ENCODE measurements around the gene LUZP1. TPM values are rescaled to one million over a fixed set of nuclear protein-coding genes. Genes with fewer than 3 reads are reported as not detected.
A peak's percentile ranks its signal among the peaks of the same experiment; 100 is the strongest.

Gene LUZP1
- total and polyA plus RNA-seq, 2 donors (not counting 1 experiment from before 2014, with no cell fraction given) = 18.8 to 27.2 TPM

DNA sequence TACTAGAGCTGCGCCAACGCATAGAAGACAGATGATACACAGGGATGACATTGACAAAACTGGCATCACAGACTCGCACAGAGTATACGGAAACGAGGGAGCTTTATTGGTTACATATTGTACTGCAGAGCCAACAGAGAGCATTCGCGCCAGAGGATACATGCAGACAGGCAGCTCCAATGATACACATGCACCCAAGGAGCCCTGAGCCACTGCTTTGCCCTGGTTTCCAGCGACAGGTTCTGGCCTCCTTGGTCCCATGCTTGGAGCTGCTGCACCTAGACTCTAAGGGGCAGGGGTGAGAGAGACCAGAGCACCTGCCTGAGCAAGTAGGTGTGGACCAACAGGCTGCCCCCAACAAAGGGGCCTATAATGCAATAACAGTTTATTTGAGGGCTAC, 83.8 kb downstream of the LUZP1 start:
- DNase-seq (ENCODE audit: low read depth in 2 of 2) = no peak
- H3K9me3 ChIP-seq (ENCODE audit: control insufficient read depth, insufficient read depth, low read depth, low read length) = no peaks in the 10 kb centered on the region
- H3K27me3 ChIP-seq (ENCODE audit: control insufficient read depth, insufficient read depth, low read length) = no peaks in the 10 kb centered on the region
- no peaks in the 10 kb centered on the region for H4K20me1 ChIP-seq (ENCODE audit: control insufficient read depth, extremely low read depth, insufficient read depth, low read length)
- no peak for TF ChIP-seq EZH2 (IDR thresholded peaks at IDR 0.05; ENCODE audit: low read length, missing control alignments)
- TF ChIP-seq, protein P1, sequence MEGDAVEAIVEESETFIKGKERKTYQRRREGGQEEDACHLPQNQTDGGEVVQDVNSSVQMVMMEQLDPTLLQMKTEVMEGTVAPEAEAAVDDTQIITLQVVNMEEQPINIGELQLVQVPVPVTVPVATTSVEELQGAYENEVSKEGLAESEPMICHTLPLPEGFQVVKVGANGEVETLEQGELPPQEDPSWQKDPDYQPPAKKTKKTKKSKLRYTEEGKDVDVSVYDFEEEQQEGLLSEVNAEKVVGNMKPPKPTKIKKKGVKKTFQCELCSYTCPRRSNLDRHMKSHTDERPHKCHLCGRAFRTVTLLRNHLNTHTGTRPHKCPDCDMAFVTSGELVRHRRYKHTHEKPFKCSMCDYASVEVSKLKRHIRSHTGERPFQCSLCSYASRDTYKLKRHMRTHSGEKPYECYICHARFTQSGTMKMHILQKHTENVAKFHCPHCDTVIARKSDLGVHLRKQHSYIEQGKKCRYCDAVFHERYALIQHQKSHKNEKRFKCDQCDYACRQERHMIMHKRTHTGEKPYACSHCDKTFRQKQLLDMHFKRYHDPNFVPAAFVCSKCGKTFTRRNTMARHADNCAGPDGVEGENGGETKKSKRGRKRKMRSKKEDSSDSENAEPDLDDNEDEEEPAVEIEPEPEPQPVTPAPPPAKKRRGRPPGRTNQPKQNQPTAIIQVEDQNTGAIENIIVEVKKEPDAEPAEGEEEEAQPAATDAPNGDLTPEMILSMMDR (conservative IDR thresholded peaks at IDR 0.05 in 1 of 2, IDR thresholded peaks at IDR 0.05 in 1 of 2; ENCODE audit: low read depth in 1 of 2, low read length in 2 of 2) = no peak
- no peak overlapping the region for H2AFZ ChIP-seq (ENCODE audit: low read length)
- H3K4me2 ChIP-seq (ENCODE audit: extremely low read depth, insufficient read depth, low read length) = no peak overlapping the region
- H3K79me2 ChIP-seq (ENCODE audit: control insufficient read depth, insufficient read depth, low read length) = no peaks in the 10 kb centered on the region
- H3K9ac ChIP-seq (ENCODE audit: insufficient read depth, low read length) = no peak overlapping the region
- H3K27ac ChIP-seq (ENCODE audit: insufficient read depth, low read length) = no peak overlapping the region
- peaks cover 31% of the 10 kb centered on the region for H3K36me3 ChIP-seq (ENCODE audit: control insufficient read depth, insufficient read depth, low read length)
- no peaks in the 10 kb centered on the region for H3K4me1 ChIP-seq (ENCODE audit: control insufficient read depth, extremely low read depth, insufficient read depth, low read length)
- H3K4me3 ChIP-seq (replicated peaks in 1 of 4; ENCODE audit: control extremely low read depth in 1 of 4, insufficient read depth in 1 of 4, low read depth in 3 of 4, low read length in 4 of 4) = no peak overlapping the region

DNA sequence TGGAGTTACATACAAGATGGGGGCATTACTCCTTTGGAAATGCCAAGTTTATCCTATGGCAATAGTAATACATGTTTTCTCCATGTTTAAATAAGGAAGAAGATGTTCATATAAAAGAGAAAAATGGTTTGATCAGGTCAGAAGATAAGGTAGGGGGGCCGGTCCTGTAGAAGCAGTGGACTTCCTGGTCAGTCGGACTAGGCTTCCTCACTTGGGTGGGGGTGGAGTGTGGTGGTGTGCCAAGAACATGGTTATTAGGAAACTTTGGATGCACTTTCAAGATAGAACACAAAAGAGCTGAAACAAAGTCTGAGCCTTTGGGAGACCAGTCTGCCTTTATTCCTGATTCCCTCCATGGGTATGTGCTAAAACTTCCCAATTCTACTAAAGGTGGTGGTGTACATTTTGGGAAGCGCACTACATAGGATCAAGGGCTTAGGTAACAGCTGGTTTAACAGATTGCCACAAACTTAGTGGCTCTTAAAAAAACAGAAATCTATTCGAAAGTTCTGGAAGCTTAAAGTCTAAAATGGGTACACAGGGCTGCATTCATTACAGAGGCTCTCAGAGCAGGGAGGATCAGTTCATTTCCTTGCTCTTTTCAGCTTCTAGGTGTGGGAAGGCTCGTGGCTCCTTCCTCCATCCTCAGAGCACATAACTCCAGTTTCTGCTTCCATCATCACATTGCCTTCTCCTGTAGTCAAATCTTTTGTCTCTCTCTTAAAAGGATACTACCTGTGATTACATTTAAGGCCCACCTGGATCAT, 84.8 kb downstream of the LUZP1 start:
- TF ChIP-seq EZH2 (IDR thresholded peaks at IDR 0.05; ENCODE audit: low read length, missing control alignments) = no peak
- TF ChIP-seq, protein P1 (conservative IDR thresholded peaks at IDR 0.05 in 1 of 2, IDR thresholded peaks at IDR 0.05 in 1 of 2; ENCODE audit: low read depth in 1 of 2, low read length in 2 of 2) = no peak
- Histone ChIP-seq H3K4me1 (ENCODE audit: control insufficient read depth, extremely low read depth, insufficient read depth, low read length) (no peaks in the 10 kb centered on the region), H3K4me3 (replicated peaks in 1 of 4; ENCODE audit: control extremely low read depth in 1 of 4, insufficient read depth in 1 of 4, low read depth in 3 of 4, low read length in 4 of 4) (no peak overlapping the region), H3K4me2 (ENCODE audit: extremely low read depth, insufficient read depth, low read length) (no peak overlapping the region), H4K20me1 (ENCODE audit: control insufficient read depth, extremely low read depth, insufficient read depth, low read length) (no peaks in the 10 kb centered on the region), H3K27ac (ENCODE audit: insufficient read depth, low read length) (no peak overlapping the region), H3K9me3 (ENCODE audit: control insufficient read depth, insufficient read depth, low read depth, low read length) (no peaks in the 10 kb centered on the region), H2AFZ (ENCODE audit: low read length) (no peak overlapping the region), H3K9ac (ENCODE audit: insufficient read depth, low read length) (no peak overlapping the region), H3K79me2 (ENCODE audit: control insufficient read depth, insufficient read depth, low read length) (no peaks in the 10 kb centered on the region), H3K36me3 (ENCODE audit: control insufficient read depth, insufficient read depth, low read length) (peaks cover 34% of the 10 kb centered on the region), H3K27me3 (ENCODE audit: control insufficient read depth, insufficient read depth, low read length) (no peaks in the 10 kb centered on the region)
- DNase-seq (ENCODE audit: low read depth in 2 of 2) = peak in 1 of 2 donors; percentile 25

DNA sequence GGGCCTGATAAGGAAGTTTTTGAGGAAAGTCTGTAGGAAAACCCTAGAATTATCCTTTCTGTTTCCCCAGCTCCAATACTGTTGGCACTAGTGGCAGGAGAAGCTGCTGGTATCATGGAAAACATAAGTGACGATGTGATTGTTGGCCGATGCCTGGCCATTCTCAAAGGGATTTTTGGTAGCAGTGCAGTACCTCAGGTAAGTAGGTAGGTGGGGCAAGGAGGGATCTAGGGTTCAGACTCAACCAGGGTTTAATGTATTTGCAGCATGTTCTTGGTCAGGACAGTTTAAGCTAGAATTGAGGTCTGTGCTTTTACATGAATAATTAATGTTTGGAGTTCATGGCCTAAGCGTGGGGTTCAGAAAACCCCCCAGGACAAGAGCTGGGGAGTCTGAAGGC, 87.3 kb downstream of the LUZP1 start:
- DNase-seq (ENCODE audit: low read depth in 2 of 2) = no peak
- no peaks in the 10 kb centered on the region for H4K20me1 ChIP-seq (ENCODE audit: control insufficient read depth, extremely low read depth, insufficient read depth, low read length)
- H3K9me3 ChIP-seq (ENCODE audit: control insufficient read depth, insufficient read depth, low read depth, low read length) = no peaks in the 10 kb centered on the region
- TF ChIP-seq, protein P1 (conservative IDR thresholded peaks at IDR 0.05 in 1 of 2, IDR thresholded peaks at IDR 0.05 in 1 of 2; ENCODE audit: low read depth in 1 of 2, low read length in 2 of 2) = peak; percentile 8 to 18
- TF ChIP-seq EZH2 (IDR thresholded peaks at IDR 0.05; ENCODE audit: low read length, missing control alignments) = no peak
- peaks cover 31% of the 10 kb centered on the region for H3K36me3 ChIP-seq (ENCODE audit: control insufficient read depth, insufficient read depth, low read length)
- no peak overlapping the region for H3K4me3 ChIP-seq (replicated peaks in 1 of 4; ENCODE audit: control extremely low read depth in 1 of 4, insufficient read depth in 1 of 4, low read depth in 3 of 4, low read length in 4 of 4)
- H3K27ac ChIP-seq (ENCODE audit: insufficient read depth, low read length) = no peak overlapping the region
- no peaks in the 10 kb centered on the region for H3K79me2 ChIP-seq (ENCODE audit: control insufficient read depth, insufficient read depth, low read length)
- H3K9ac ChIP-seq (ENCODE audit: insufficient read depth, low read length) = no peak overlapping the region
- H3K4me2 ChIP-seq (ENCODE audit: extremely low read depth, insufficient read depth, low read length) = no peak overlapping the region
- H3K4me1 ChIP-seq (ENCODE audit: control insufficient read depth, extremely low read depth, insufficient read depth, low read length) = no peaks in the 10 kb centered on the region
- H2AFZ ChIP-seq (ENCODE audit: low read length) = no peak overlapping the region
- H3K27me3 ChIP-seq (ENCODE audit: control insufficient read depth, insufficient read depth, low read length) = no peaks in the 10 kb centered on the region

Data from fibroblast of lung (primary cell).